Calu3 (cell line): ENCODE data around the gene JAZF1. TPM values are rescaled to one million over a fixed set of nuclear protein-coding genes. Genes with fewer than 3 reads are reported as not detected.

ENCODE experiments used
- BruUV-seq: library from RNA; stranded (reverse); fragments of 400-500 nt; replicated peaks from 2 replicates; lab custom pipeline; 2021; lab: Mats Ljungman, UMichigan
- CTCF ChIA-PET: fragments of 300-600 bp; sonication (Branson Sonifier 250); formaldehyde crosslinking; loops from one replicate; lab custom pipeline; 2022; ENCODE audit warnings: antibody characterized with exemption; lab: Charles Lee
- DNase-seq: peaks from one replicate; pipeline ENCODE4 v3.0.0; 2022
- H3K27ac Mint-ChIP-seq: one replicate; pipeline ENCODE4 v1.8.0; 2022; ENCODE audit warnings: mixed read lengths; ENCODE audit not compliant: unreplicated experiment
- H3K27me3 Mint-ChIP-seq: one replicate; pipeline ENCODE4 v1.8.0; 2022; ENCODE audit warnings: mixed read lengths; ENCODE audit not compliant: unreplicated experiment
- H3K36me3 Mint-ChIP-seq: one replicate; pipeline ENCODE4 v1.8.0; 2022; ENCODE audit warnings: mild to moderate bottlenecking, moderate library complexity, mixed read lengths; ENCODE audit not compliant: insufficient read depth, unreplicated experiment
- H3K4me1 Mint-ChIP-seq: one replicate; pipeline ENCODE4 v1.8.0; 2022; ENCODE audit warnings: mild to moderate bottlenecking, low read depth, mixed read lengths; ENCODE audit not compliant: unreplicated experiment
- H3K4me3 Mint-ChIP-seq: one replicate; pipeline ENCODE4 v1.8.0; 2022; ENCODE audit warnings: mild to moderate bottlenecking, low read depth, moderate library complexity, mixed read lengths; ENCODE audit not compliant: unreplicated experiment
- H3K9me3 Mint-ChIP-seq: one replicate; pipeline ENCODE4 v1.8.0; 2022; ENCODE audit warnings: low read depth, mixed read lengths; ENCODE audit not compliant: unreplicated experiment
- intact Hi-C: fragments of 100-400 bp; cut with micrococcal nuclease; formaldehyde crosslinking; loops from one replicate; pipeline ENCODE4 v1.10.0; 2022; ENCODE audit not compliant: unreplicated experiment
- total RNA-seq: library from RNA; stranded (reverse); gene quantifications from 2 replicates; pipeline ENCODE4 v1.2.3, GENCODE V29; 2022
- TF ChIP-seq, protein P1 (sequence below): fragments of 200-600 bp; IDR thresholded peaks from one replicate; pipeline ENCODE4 v1.8.0; 2022; ENCODE audit warnings: antibody characterized with exemption; ENCODE audit not compliant: unreplicated experiment

Gene JAZF1
- total RNA-seq, 1 experiment from 2014 or later = 10.7 TPM

DNA sequence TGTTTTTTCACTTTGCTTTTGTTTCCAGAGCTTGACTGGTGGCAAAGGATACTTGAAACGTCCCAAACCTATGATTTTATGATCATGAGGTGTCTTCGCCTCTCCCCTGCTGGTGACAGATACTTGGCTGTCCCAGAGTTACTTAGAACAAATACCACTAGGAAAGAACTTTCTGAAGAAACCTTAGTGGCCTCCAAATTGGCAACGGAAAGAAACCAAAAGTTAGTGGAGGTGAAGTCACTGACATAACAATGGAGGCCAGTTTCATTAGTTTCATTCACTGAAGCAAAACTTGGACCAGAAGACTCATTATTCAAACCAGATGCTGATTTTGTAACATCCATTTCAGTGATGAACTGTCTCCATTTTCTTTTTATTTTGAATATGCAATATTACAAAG lies 68.6 kb downstream of the JAZF1 start:
- no peak overlapping the region for H3K27ac Mint-ChIP-seq
- no peaks in the 10 kb centered on the region for H3K9me3 Mint-ChIP-seq
- H3K4me1 Mint-ChIP-seq = peaks cover 22% of the 10 kb centered on the region
- no TSS peak for BruUV-seq
- H3K36me3 Mint-ChIP-seq = peaks cover 8% of the 10 kb centered on the region
- no peak overlapping the region for H3K4me3 Mint-ChIP-seq
- intact Hi-C loops = no loop called here
- no peak for DNase-seq
- TF ChIP-seq, protein P1, sequence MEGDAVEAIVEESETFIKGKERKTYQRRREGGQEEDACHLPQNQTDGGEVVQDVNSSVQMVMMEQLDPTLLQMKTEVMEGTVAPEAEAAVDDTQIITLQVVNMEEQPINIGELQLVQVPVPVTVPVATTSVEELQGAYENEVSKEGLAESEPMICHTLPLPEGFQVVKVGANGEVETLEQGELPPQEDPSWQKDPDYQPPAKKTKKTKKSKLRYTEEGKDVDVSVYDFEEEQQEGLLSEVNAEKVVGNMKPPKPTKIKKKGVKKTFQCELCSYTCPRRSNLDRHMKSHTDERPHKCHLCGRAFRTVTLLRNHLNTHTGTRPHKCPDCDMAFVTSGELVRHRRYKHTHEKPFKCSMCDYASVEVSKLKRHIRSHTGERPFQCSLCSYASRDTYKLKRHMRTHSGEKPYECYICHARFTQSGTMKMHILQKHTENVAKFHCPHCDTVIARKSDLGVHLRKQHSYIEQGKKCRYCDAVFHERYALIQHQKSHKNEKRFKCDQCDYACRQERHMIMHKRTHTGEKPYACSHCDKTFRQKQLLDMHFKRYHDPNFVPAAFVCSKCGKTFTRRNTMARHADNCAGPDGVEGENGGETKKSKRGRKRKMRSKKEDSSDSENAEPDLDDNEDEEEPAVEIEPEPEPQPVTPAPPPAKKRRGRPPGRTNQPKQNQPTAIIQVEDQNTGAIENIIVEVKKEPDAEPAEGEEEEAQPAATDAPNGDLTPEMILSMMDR = no peak
- CTCF ChIA-PET = no interaction called here
- H3K27me3 Mint-ChIP-seq = no peaks in the 10 kb centered on the region

DNA sequence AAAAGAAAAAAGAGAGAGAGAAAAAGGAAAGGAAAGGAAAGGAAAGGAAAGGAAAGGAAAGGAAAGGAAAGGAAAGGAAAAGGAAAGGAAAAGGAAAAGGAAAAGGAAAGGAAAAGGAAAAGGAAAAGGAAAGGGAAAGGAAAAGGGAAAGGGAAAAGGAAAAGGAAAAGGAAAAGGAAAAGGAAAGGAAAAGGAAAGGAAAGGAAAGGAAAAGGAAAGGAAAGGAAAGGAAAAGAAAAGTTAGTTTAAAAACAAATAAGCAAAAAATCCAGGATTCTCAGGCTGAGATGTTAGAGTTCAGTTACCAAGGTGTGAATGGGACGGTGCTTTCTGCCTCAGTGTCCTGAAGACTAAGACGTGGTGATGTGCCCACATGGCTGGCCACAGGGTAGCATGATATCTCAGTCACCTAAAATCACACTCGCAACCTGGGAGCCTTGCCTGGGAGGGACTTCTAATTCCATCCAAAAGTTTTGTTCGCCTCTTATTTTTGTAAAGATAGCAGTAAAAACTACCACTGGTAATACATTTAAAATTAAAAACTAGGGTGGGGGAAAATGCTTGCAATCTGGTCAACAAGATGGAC lies 70.1 kb downstream of the JAZF1 start:
- CTCF ChIA-PET = interaction anchor here (0.7 kb wide), 1 partner anchor 24 kb away, joined by 6 read pairs; no protein-coding TSS in a partner anchor
- DNase-seq = no peak
- Mint-ChIP-seq H3K27me3 (no peaks in the 10 kb centered on the region), H3K4me1 (peaks cover 23% of the 10 kb centered on the region), H3K36me3 (peaks cover 8% of the 10 kb centered on the region), H3K4me3 (no peak overlapping the region), H3K27ac (no peak overlapping the region), H3K9me3 (no peaks in the 10 kb centered on the region)
- intact Hi-C loops = no loop called here
- BruUV-seq = no TSS peak
- TF ChIP-seq, protein P1 = no peak

DNA sequence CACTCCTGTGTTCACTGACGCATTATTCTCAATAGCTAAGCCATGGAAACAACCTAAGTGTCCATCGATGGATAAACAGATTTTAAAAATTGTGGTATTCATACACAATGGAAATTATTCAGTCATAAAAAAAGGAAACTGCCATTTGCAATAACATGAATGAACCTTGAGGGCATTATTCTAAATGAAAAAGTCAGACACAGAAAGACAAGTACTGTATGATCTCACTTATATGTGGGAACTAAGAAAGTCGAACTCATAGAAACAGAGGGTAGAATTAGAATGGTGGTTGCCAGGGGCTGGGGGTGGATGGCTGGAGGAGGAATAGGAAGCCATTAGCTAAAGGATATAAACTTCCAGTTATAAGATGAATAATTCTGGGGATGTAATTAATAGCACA lies 71.8 kb downstream of the JAZF1 start:
- no peaks in the 10 kb centered on the region for H3K27me3 Mint-ChIP-seq
- no TSS peak for BruUV-seq
- no peak overlapping the region for H3K4me3 Mint-ChIP-seq
- H3K36me3 Mint-ChIP-seq = peaks cover 13% of the 10 kb centered on the region
- H3K27ac Mint-ChIP-seq = no peak overlapping the region
- intact Hi-C loops = no loop called here
- H3K4me1 Mint-ChIP-seq = peaks cover 35% of the 10 kb centered on the region
- DNase-seq = no peak
- no peaks in the 10 kb centered on the region for H3K9me3 Mint-ChIP-seq
- TF ChIP-seq, protein P1 = no peak
- CTCF ChIA-PET = interaction anchor here (1.0 kb wide), 2 partner anchors 14 to 15 kb away, joined by 3 read pairs; no protein-coding TSS in a partner anchor

DNA sequence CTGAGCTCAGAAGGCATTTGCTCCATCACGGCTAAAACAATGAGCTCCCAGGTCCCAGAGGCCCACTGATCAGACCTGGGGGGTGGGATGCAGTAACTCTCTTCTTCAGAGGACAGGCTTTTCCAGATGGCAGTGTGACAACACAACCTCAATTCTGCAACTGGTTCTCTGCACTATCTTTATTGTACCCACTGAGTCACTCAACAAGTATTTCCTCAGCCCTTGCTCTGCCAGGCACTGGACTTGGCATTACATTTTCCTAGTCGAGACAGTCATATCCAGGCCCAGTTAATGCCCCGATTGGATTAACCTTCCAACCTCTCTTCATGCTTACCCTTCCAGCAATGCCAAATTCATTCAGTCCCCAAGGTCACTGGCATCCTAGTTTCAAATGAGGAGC lies 72.6 kb downstream of the JAZF1 start:
- Mint-ChIP-seq H3K4me3 (no peak overlapping the region), H3K27me3 (no peaks in the 10 kb centered on the region), H3K27ac (no peak overlapping the region), H3K9me3 (no peaks in the 10 kb centered on the region), H3K4me1 (peaks cover 43% of the 10 kb centered on the region), H3K36me3 (peaks cover 13% of the 10 kb centered on the region)
- CTCF ChIA-PET = interaction anchor here (1.0 kb wide), 1 partner anchor 14 kb away, joined by 3 read pairs; no protein-coding TSS in a partner anchor
- intact Hi-C loops = no loop called here
- TF ChIP-seq, protein P1 = no peak
- peak; percentile 41 for DNase-seq
- BruUV-seq = no TSS peak
